NCI-H524 treated with DMSO at 0.1 percent for 48 hours (cell line): ENCODE data around the gene HOXB3.
A peak's percentile ranks its signal among the peaks of the same experiment; 100 is the strongest.

Experiments used
- DNase-seq: peaks from one replicate; lab custom pipeline; 2025; lab: John Stamatoyannopoulos, UW

The HOXB3 gene

GRCh38 chr17:48556576-48557401 lies 33.3 kb downstream of the HOXB3 start:
- DNase-seq, result no peak

- DNase-seq, result no peak
Measured at GRCh38 chr17:48556229-48556575, 33.8 kb downstream of the HOXB3 start.

- DNase-seq, result peak; percentile 27
Measured at GRCh38 chr17:48555258-48556228, 34.5 kb downstream of the HOXB3 start.

- DNase-seq, result no peak
Measured at GRCh38 chr17:48554412-48555257, 35.4 kb downstream of the HOXB3 start.

- no peak for DNase-seq
Measured at GRCh38 chr17:48553826-48554225, 36.2 kb downstream of the HOXB3 start.

GRCh38 chr17:48553190-48553547 lies 36.9 kb downstream of the HOXB3 start:
- DNase-seq, result no peak

- no peak for DNase-seq
Measured at GRCh38 chr17:48552466-48553189, 37.4 kb downstream of the HOXB3 start.

GRCh38 chr17:48551596-48552465 lies 38.2 kb downstream of the HOXB3 start:
- DNase-seq, result no peak

GRCh38 chr17:48551214-48551555 lies 38.9 kb downstream of the HOXB3 start:
- DNase-seq, result no peak

- no peak for DNase-seq
Measured at GRCh38 chr17:48550502-48551213, 39.4 kb downstream of the HOXB3 start.

- no peak for DNase-seq
Measured at GRCh38 chr17:48549914-48550501, 40.0 kb downstream of the HOXB3 start.

- no peak for DNase-seq
Measured at GRCh38 chr17:48549281-48549630, 40.8 kb downstream of the HOXB3 start.

- DNase-seq, result no peak
Measured at GRCh38 chr17:48548523-48549280, 41.3 kb downstream of the HOXB3 start.

GRCh38 chr17:48547808-48548522 lies 42.1 kb downstream of the HOXB3 start:
- DNase-seq, result no peak

- DNase-seq, result no peak
Measured at GRCh38 chr17:48546924-48547807, 42.9 kb downstream of the HOXB3 start.

- DNase-seq, result no peak
Measured at GRCh38 chr17:48546137-48546923, 43.7 kb downstream of the HOXB3 start.
